Kidney (tissue), 14 donors: Measurements from ENCODE around the gene DLGAP1. TPM values are rescaled to one million over a fixed set of nuclear protein-coding genes. Genes with fewer than 3 reads are reported as not detected.

Source experiments
- DNase-seq, 5 donors: peaks; one replicate each; pipeline ENCODE4 v3.0.0-alpha.2; 2013 to 2020
- FAIRE-seq: peaks from 2 replicates; lab custom pipeline; 2012; peaks lifted over from hg19 to GRCh38; lab: Jason Lieb, UNC
- H3K27ac ChIP-seq, 2 donors: one replicate each; pipeline ENCODE4 v1.7.0; 2013; ENCODE audit warnings: low read depth in 2 of 2, low read length in 2 of 2, inconsistent platforms in 1 of 2
- H3K27me3 ChIP-seq: one replicate; pipeline ENCODE4 v1.7.1; 2013; ENCODE audit warnings: low read length, inconsistent platforms; ENCODE audit not compliant: control insufficient read depth, insufficient read depth
- H3K36me3 ChIP-seq, 3 donors: one replicate each; pipeline versions ENCODE4 v1.7.0 to v1.7.1; 2013; ENCODE audit warnings: low read length in 3 of 3, control low read depth in 1 of 3, inconsistent platforms in 1 of 3; ENCODE audit not compliant: insufficient read depth in 3 of 3, control insufficient read depth in 2 of 3
- H3K4me1 ChIP-seq, 3 donors: one replicate each; pipeline versions ENCODE4 v1.7.0 to v1.7.1; 2013; ENCODE audit warnings: low read length in 3 of 3, inconsistent platforms in 1 of 3, low read depth in 1 of 3; ENCODE audit not compliant: control insufficient read depth in 2 of 3, insufficient read depth in 2 of 3
- H3K4me3 ChIP-seq, 3 donors: one replicate each; pipeline versions ENCODE4 v1.7.0 to v1.8.1; 2013; ENCODE audit warnings: low read length in 3 of 3, control low read depth in 1 of 3, inconsistent platforms in 1 of 3
- H3K9ac ChIP-seq, 3 donors: one replicate each; pipeline versions ENCODE4 v1.7.0 to v1.7.1; 2013; ENCODE audit warnings: low read length in 3 of 3, control low read depth in 1 of 3, inconsistent platforms in 1 of 3
- H3K9me3 ChIP-seq, 3 donors: one replicate each; pipeline versions ENCODE4 v1.7.0 to v1.7.1; 2013; ENCODE audit warnings: low read length in 3 of 3, control low read depth in 1 of 3, inconsistent platforms in 1 of 3; ENCODE audit not compliant: control insufficient read depth in 2 of 3, insufficient read depth in 1 of 3
- CTCF ChIP-seq: IDR thresholded peaks from 3 replicates; pipeline ENCODE4 v1.5.1; 2012; ENCODE audit warnings: mild to moderate bottlenecking, moderate library complexity, borderline replicate concordance; ENCODE audit not compliant: insufficient read depth; ENCODE audit errors: extremely low read depth
- intact Hi-C: fragments of 100-400 bp; cut with DNase I; formaldehyde crosslinking; loops from one replicate; pipeline ENCODE4 v1.11.1; 2022
- polyA plus RNA-seq: library from polyadenylated mRNA; stranded (reverse); fragments of 350-450 nt; fragmentation: Illumina TruSeq; extraction: RNeasy Lipid Tissue Mini Kit (QIAGEN cat#74804); gene quantifications from one replicate; pipeline ENCODE4 v1.2.3, GENCODE V29; 2014; ENCODE audit warnings: low read depth, low replicate concordance; ENCODE audit not compliant: insufficient read depth
- total RNA-seq: library from RNA; stranded (reverse); fragmentation: NEBNext Ultra II Directional; extraction: Animal tissue kit (Norgen Biotek cat#: 25700); gene quantifications from one replicate; pipeline ENCODE4 v1.2.1, GENCODE V29; 2021
- donor health status: control.
- donor health status: control.
- donor health status: control.
- donor health status: control.
- donor health status: control.
- donor health status: DM: yes; HTN: yes; CAD: no.
- donor health status: Normal renal cell carcinoma (clear cell type).

The DLGAP1 gene
- total and polyA plus RNA-seq, 2 donors from 2014 or later: 1.2 to 32.8 TPM

- Histone ChIP-seq H3K9ac (no peak overlapping the region), H3K9me3 (no peaks in the 10 kb centered on the region), H3K27me3 (no peaks in the 10 kb centered on the region), H3K36me3 (no peaks in the 10 kb centered on the region), H3K4me1 (peaks cover 8 to 17% (median 10%) of the 10 kb centered on the region in 3 donors), H3K27ac (peak overlapping the region; percentile 42 to 60), H3K4me3 (no peak overlapping the region)
- intact Hi-C loops: no loop called here
- no peak for TF ChIP-seq CTCF
- no peak for DNase-seq
- no peak for FAIRE-seq
These were observed 734.9 kb downstream of the DLGAP1 start for GRCh38 chr18:3720159-3720558.

GRCh38 chr18:3717376-3718025, 737.6 kb downstream of the DLGAP1 start:
- Histone ChIP-seq H3K4me3 (no peak overlapping the region), H3K27ac (no peak overlapping the region), H3K36me3 (no peaks in the 10 kb centered on the region), H3K4me1 (peaks cover 3 to 7% (median 4%) of the 10 kb centered on the region in 3 donors), H3K9me3 (no peaks in the 10 kb centered on the region), H3K9ac (no peak overlapping the region), H3K27me3 (no peaks in the 10 kb centered on the region)
- FAIRE-seq: no peak
- DNase-seq: no peak
- no peak for TF ChIP-seq CTCF
- intact Hi-C loops: no loop called here

GRCh38 chr18:3716116-3716660, 738.9 kb downstream of the DLGAP1 start:
- no peak overlapping the region for H3K9ac ChIP-seq
- H3K4me3 ChIP-seq: no peak overlapping the region
- no peak for DNase-seq
- H3K27me3 ChIP-seq: no peaks in the 10 kb centered on the region
- intact Hi-C loops: no loop called here
- no peak for FAIRE-seq
- H3K4me1 ChIP-seq: peaks cover 3 to 11% (median 5%) of the 10 kb centered on the region in 3 donors
- no peak for TF ChIP-seq CTCF
- no peaks in the 10 kb centered on the region for H3K36me3 ChIP-seq
- H3K9me3 ChIP-seq: no peaks in the 10 kb centered on the region
- H3K27ac ChIP-seq: no peak overlapping the region
